Neutrophil (primary cell): ENCODE results near the gene MED8.
A peak's percentile ranks its signal among the peaks of the same experiment; 100 is the strongest.

Experiments
- H3K27ac ChIP-seq: fragments of 200-600 bp; sonication (generic); 2 replicates; pipeline ENCODE4 v1.5.1; 2016; ENCODE audit warnings: mild to moderate bottlenecking, moderate library complexity
- H3K27me3 ChIP-seq: fragments of 200-600 bp; sonication (generic); 2 replicates; pipeline ENCODE4 v1.6.0; 2016; ENCODE audit warnings: mild to moderate bottlenecking
- H3K36me3 ChIP-seq: fragments of 200-600 bp; sonication (generic); 2 replicates; pipeline ENCODE4 v1.5.1; 2017
- H3K4me1 ChIP-seq, 2 experiments: fragments of 200-600 bp in 1 of 2; sonication (generic) in 1 of 2; 1 replicate in 1 of 2; 2 replicates in 1 of 2; pipeline versions ENCODE4 v1.5.1 to v1.6.1; 2013 to 2016; ENCODE audit warnings: low read depth in 1 of 2, low read length in 1 of 2, mild to moderate bottlenecking in 1 of 2, moderate library complexity in 1 of 2; ENCODE audit not compliant: control insufficient read depth in 1 of 2, insufficient read depth in 1 of 2
- H3K4me3 ChIP-seq, 2 experiments: fragments of 200-600 bp in 1 of 2; sonication (generic) in 1 of 2; 1 replicate in 1 of 2; 2 replicates in 1 of 2; pipeline ENCODE4 v1.5.1; 2013 to 2016; ENCODE audit warnings: low read depth in 1 of 2, low read length in 1 of 2, mild to moderate bottlenecking in 1 of 2, moderate library complexity in 1 of 2
- H3K9me3 ChIP-seq: fragments of 200-600 bp; sonication (generic); 2 replicates; pipeline ENCODE4 v1.5.1; 2016
- TF ChIP-seq, protein P1 (sequence below): fragments of 200-600 bp; sonication (generic); IDR thresholded peaks from 2 replicates; pipeline ENCODE4 v1.5.1; 2016; ENCODE audit warnings: antibody characterized with exemption

The MED8 gene

DNA sequence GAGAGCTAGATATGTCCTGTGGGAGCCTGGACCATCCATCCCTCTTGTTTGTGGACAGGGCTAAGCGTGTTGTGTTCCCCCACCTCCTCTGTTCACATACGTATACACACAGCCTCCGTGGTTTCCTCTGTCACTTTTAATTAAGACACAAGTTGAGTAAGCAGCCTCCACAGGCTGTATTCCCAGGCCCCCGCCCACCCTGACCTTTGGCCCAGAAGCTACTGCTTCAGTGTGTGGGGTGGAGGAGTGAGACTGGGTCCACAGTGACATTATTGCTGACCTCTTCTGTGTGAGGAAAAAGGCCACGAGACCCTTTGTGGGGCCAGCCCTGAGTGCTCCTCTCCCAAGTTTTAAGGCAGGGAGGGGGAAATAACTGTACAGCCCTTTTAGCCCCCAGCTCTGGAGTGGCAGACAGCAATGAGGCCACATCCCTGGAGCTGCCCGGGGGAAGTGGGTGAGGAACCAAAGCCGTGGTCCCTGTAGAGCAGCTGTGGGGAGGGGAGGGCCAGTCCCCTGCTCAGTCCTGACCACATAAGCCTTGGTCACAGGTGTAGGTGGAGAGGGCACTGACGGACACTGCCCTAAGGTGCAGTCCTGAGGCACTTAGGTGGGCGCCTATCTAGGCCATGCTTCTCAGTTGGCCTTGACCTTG lies 26.2 kb downstream of the MED8 start:
- Histone ChIP-seq H3K27ac (peak overlapping the region; percentile 56), H3K36me3 (peaks cover 58% of the 10 kb centered on the region), H3K9me3 (no peaks in the 10 kb centered on the region), H3K4me3 (no peak overlapping the region), H3K4me1 (peaks cover 45 to 58% of the 10 kb centered on the region in 2 experiments), H3K27me3 (no peaks in the 10 kb centered on the region)
- TF ChIP-seq, protein P1, sequence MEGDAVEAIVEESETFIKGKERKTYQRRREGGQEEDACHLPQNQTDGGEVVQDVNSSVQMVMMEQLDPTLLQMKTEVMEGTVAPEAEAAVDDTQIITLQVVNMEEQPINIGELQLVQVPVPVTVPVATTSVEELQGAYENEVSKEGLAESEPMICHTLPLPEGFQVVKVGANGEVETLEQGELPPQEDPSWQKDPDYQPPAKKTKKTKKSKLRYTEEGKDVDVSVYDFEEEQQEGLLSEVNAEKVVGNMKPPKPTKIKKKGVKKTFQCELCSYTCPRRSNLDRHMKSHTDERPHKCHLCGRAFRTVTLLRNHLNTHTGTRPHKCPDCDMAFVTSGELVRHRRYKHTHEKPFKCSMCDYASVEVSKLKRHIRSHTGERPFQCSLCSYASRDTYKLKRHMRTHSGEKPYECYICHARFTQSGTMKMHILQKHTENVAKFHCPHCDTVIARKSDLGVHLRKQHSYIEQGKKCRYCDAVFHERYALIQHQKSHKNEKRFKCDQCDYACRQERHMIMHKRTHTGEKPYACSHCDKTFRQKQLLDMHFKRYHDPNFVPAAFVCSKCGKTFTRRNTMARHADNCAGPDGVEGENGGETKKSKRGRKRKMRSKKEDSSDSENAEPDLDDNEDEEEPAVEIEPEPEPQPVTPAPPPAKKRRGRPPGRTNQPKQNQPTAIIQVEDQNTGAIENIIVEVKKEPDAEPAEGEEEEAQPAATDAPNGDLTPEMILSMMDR: no peak

DNA sequence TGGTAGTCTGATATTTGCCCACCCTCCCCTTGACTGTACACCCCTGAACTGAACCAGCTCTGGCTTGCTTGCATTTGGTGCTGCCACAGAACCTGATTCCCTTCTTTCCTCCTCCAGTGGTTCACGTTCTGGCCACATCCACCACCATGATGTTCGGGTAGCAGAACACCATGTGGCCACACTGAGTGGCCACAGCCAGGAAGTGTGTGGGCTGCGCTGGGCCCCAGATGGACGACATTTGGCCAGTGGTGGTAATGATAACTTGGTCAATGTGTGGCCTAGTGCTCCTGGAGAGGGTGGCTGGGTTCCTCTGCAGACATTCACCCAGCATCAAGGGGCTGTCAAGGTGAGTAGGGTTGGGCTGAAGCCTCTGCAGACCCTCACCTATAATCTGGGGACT lies 29.0 kb downstream of the MED8 start:
- Histone ChIP-seq H3K36me3 (peaks cover 57% of the 10 kb centered on the region), H3K4me3 (no peak overlapping the region), H3K27me3 (no peaks in the 10 kb centered on the region), H3K27ac (no peak overlapping the region), H3K9me3 (no peaks in the 10 kb centered on the region), H3K4me1 (peaks cover 36 to 44% of the 10 kb centered on the region in 2 experiments)
- TF ChIP-seq, protein P1: no peak

DNA sequence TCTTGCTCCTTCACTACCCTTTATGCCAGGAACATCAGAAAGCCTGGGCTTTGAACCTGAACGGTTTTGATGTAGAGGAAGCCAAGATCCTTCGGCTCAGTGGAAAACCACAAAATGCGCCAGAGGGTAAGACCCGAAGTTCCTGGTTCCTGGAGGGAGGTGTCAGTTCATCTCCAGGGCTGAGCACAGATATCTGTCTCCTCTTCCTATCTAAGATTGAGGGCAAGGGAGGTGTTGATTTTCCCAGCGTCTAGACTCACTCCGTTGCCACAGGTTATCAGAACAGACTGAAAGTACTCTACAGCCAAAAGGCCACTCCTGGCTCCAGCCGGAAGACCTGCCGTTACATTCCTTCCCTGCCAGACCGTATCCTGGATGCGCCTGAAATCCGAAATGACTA lies 29.9 kb downstream of the MED8 start:
- Histone ChIP-seq H3K27ac (no peak overlapping the region), H3K4me3 (peak overlapping the region; percentile 80 to 97), H3K4me1 (peaks cover 33 to 41% of the 10 kb centered on the region in 2 experiments), H3K36me3 (peaks cover 47% of the 10 kb centered on the region), H3K27me3 (no peaks in the 10 kb centered on the region), H3K9me3 (no peaks in the 10 kb centered on the region)
- TF ChIP-seq, protein P1: no peak

DNA sequence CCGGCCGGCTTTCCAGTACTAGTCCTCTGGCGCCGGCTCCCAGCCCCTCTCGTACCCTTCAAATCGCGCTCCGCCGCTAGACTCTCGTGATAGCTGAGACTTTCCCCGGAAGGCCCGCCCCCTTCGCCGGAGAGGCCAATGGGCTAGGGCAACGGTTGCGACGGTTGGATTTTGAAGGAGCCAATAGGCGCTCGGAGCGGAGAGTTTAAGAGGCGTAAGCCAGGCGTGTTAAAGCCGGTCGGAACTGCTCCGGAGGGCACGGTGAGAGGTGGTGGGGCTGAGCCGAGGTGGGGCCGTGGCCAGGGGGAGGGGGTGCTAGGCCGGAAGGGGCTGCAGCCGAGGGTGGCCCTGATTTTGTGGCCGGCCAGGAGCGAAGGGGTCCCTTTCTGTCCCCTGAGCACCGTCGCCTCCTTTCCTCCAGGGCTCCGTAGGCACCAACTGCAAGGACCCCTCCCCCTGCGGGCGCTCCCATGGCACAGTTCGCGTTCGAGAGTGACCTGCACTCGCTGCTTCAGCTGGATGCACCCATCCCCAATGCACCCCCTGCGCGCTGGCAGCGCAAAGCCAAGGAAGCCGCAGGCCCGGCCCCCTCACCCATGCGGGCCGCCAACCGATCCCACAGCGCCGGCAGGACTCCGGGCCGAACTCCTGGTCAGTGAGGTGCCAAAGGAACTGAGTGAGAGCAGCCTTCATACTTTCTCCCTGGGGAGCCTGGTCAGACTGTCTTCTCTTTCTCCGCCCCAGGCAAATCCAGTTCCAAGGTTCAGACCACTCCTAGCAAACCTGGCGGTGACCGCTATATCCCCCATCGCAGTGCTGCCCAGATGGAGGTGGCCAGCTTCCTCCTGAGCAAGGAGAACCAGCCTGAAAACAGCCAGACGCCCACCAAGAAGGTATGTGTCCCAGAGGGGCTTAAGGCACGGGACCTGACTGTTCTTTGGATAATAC lies 30.6 kb downstream of the MED8 start, which contains the start of gene CDC20:
Gene CDC20 (plus strand): TSS at position 236 of the 948 bp plus-strand sequence. CDS start 235 bp downstream, at position 471.
- H3K27me3 ChIP-seq: no peaks in the 10 kb centered on the region
- H3K4me3 ChIP-seq: peak within 1 kb of the TSS; percentile 80 to 97
- H3K27ac ChIP-seq: peak within 1 kb of the TSS; percentile 85
- TF ChIP-seq, protein P1: no peak
- H3K4me1 ChIP-seq: peaks cover 33 to 41% of the 10 kb centered on the region in 2 experiments
- H3K9me3 ChIP-seq: no peaks in the 10 kb centered on the region
- peaks cover 41% of the 10 kb centered on the region for H3K36me3 ChIP-seq

DNA sequence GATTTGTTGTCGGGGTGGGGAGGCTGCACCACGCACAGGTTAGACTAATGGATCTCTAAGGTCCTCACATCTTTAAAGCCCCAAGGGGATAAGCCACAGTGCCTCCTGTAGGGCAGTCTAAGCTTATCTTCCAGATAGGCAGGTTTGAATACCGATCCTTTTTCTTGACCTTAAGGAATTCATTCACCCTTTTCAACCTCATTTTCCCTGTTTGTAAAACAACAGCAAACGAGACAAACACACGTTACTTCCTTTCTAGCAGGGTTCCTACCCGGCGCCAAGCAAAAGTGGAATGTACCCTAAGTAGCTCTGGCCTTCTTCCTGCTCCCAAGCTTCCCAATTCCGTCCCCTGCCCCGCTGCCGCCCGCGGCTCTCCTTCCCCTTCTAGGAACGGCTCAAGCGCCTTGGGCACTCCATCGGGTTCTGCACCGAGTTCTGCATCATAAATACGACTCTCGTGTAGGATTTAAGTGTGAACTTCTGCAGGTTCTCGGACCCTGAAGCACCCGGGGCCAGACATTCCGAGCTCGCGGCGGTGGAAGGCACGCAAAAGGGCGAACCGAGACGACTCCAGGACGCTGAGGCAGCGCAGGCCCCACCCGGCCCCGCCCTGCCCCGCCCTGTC lies 31.4 kb downstream of the MED8 start:
- Histone ChIP-seq H3K27me3 (no peaks in the 10 kb centered on the region), H3K4me1 (peaks cover 33 to 41% of the 10 kb centered on the region in 2 experiments), H3K27ac (peak overlapping the region; percentile 85), H3K36me3 (peaks cover 33% of the 10 kb centered on the region), H3K9me3 (no peaks in the 10 kb centered on the region), H3K4me3 (peak overlapping the region; percentile 80 to 97)
- TF ChIP-seq, protein P1: no peak
